Germinal center (tissue), 1 donor: Measurements from ENCODE around the gene TMPRSS9.
"Not testable (repeated sequence)": the region's sequence is repeated elsewhere in the genome, so short reads cannot be mapped to it uniquely, and the experiment has no call there.

Experiments
- DNase-seq: peaks from one replicate; pipeline ENCODE4 v3.0.0; 2012; ENCODE audit warnings: mixed read lengths, low spot score

TMPRSS9 gene

GRCh38 chr19:2392899-2393298 lies 32.8 kb downstream of the TMPRSS9 start:
- DNase-seq = not testable (repeated sequence)

GRCh38 chr19:2394054-2394441 lies 34.0 kb downstream of the TMPRSS9 start:
- DNase-seq = no peak

GRCh38 chr19:2394442-2395292 lies 34.6 kb downstream of the TMPRSS9 start:
- peak; percentile 78 for DNase-seq

- DNase-seq = not testable (repeated sequence)
Measured at GRCh38 chr19:2395293-2395829, 35.3 kb downstream of the TMPRSS9 start.

- not testable (repeated sequence) for DNase-seq
Measured at GRCh38 chr19:2397173-2397572, 37.1 kb downstream of the TMPRSS9 start.

- DNase-seq = no peak
Measured at GRCh38 chr19:2398735-2399305, 38.8 kb downstream of the TMPRSS9 start.

GRCh38 chr19:2399582-2399981 lies 39.5 kb downstream of the TMPRSS9 start:
- no peak for DNase-seq

GRCh38 chr19:2408247-2408646 lies 48.2 kb downstream of the TMPRSS9 start:
- no peak for DNase-seq

- no peak for DNase-seq
Measured at GRCh38 chr19:2409352-2409912, 49.4 kb downstream of the TMPRSS9 start.

GRCh38 chr19:2410023-2410422 lies 50.0 kb downstream of the TMPRSS9 start:
- DNase-seq = no peak

GRCh38 chr19:2411709-2412108 lies 51.6 kb downstream of the TMPRSS9 start:
- no peak for DNase-seq

- no peak for DNase-seq
Measured at GRCh38 chr19:2412449-2412848, 52.4 kb downstream of the TMPRSS9 start.

- DNase-seq = no peak
Measured at GRCh38 chr19:2413159-2413558, 53.1 kb downstream of the TMPRSS9 start.

GRCh38 chr19:2413629-2414028 lies 53.6 kb downstream of the TMPRSS9 start:
- no peak for DNase-seq

- DNase-seq = no peak
Measured at GRCh38 chr19:2415281-2415972, 55.4 kb downstream of the TMPRSS9 start.

GRCh38 chr19:2415973-2416319 lies 55.9 kb downstream of the TMPRSS9 start:
- DNase-seq = no peak

GRCh38 chr19:2416321-2417097 lies 56.4 kb downstream of the TMPRSS9 start:
- DNase-seq = no peak

GRCh38 chr19:2417436-2417835 lies 57.4 kb downstream of the TMPRSS9 start:
- not testable (repeated sequence) for DNase-seq

- DNase-seq = no peak
Measured at GRCh38 chr19:2417881-2418406, 57.9 kb downstream of the TMPRSS9 start.

GRCh38 chr19:2419754-2420153 lies 59.7 kb downstream of the TMPRSS9 start:
- DNase-seq = no peak

- no peak for DNase-seq
Measured at GRCh38 chr19:2420490-2420889, 60.4 kb downstream of the TMPRSS9 start.
